Gastroesophageal sphincter (tissue), 3 donors: ENCODE measurements around the gene FHIT.

Experiments
- CTCF ChIP-seq, 4 experiments: fragments of 200-600 bp in 2 of 4; fragments of 450-650 bp in 2 of 4; sonication (generic) in 1 of 4; IDR thresholded peaks; one replicate each; pipeline ENCODE4 v1.5.1; 2017 to 2019; ENCODE audit warnings: antibody characterized with exemption in 4 of 4, mild to moderate bottlenecking in 2 of 4, moderate library complexity in 2 of 4
- POLR2A ChIP-seq, 2 donors: fragments of 450-650 bp; IDR thresholded peaks; one replicate each; pipeline ENCODE4 v1.6.1; 2017; ENCODE audit warnings: antibody characterized with exemption in 2 of 2, mild to moderate bottlenecking in 2 of 2, moderate library complexity in 1 of 2
- POLR2AphosphoS5 ChIP-seq: sonication (generic); formaldehyde crosslinking; IDR thresholded peaks from one replicate; pipeline ENCODE4 v1.6.1; 2017; ENCODE audit warnings: antibody characterized with exemption

- TF ChIP-seq POLR2A (IDR thresholded peaks at IDR 0.05), result no peak
- TF ChIP-seq CTCF (IDR thresholded peaks at IDR 0.05), result no peak
- no peak for TF ChIP-seq POLR2AphosphoS5
These were observed 885.9 kb downstream of the FHIT start for GRCh38 chr3:60365360-60365759.
